ENCODE data around the gene MIF4GD.
A peak's percentile ranks its signal among the peaks of the same experiment; 100 is the strongest.
"Not testable (repeated sequence)": the region's sequence is repeated elsewhere in the genome, so short reads cannot be mapped to it uniquely, and the experiment has no call there.

Gene MIF4GD

DNA sequence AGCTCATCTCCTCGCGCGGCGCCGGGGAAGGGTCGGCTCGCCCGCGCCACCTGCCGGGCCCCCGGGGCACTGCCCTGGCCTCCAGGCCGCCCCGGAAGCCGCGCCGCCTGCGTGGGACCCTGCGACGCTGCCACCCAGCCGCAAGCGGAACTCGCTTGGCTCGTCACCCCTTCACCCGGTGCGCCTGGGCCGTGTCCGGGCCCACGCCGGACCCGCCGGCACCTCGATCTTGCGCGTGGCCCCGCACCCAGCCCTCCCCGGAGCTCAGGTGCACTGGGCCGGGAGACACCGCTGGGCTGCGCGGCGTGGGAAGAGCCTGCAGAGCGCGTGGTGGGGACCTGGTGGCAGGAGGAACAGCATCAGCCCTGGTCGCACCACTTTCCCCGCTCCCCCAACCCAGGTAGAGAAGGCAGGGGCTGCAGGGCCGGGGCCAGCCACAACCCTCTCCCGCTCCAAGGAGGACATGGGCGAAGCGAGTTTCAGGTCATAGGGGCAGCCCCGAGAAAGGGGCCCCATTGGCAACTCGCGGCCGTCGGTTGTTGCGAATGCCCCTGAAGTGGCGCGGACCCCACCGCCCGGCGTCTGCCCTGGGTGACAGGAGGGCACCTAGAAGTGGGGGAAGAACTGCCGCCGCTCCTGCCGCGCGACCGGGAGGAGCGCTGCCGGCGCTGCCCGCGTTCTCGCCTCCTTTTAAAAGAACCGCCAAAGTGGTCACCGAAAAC is 363 bp upstream of the MIF4GD start:
- Mint-ChIP-seq H3K4me1 (peaks cover 28% of the 10 kb centered on the region), H3K9me3 (no peaks in the 10 kb centered on the region), H3K4me3 (peak overlapping the region; percentile 86), H3K27me3 (no peaks in the 10 kb centered on the region), H3K27ac (peak overlapping the region; percentile 86), H3K36me3 (ENCODE audit: low read depth) (peaks cover 23% of the 10 kb centered on the region)
- ATAC-seq (peak; percentile 76), DNase-seq (peak; percentile 93)

DNA sequence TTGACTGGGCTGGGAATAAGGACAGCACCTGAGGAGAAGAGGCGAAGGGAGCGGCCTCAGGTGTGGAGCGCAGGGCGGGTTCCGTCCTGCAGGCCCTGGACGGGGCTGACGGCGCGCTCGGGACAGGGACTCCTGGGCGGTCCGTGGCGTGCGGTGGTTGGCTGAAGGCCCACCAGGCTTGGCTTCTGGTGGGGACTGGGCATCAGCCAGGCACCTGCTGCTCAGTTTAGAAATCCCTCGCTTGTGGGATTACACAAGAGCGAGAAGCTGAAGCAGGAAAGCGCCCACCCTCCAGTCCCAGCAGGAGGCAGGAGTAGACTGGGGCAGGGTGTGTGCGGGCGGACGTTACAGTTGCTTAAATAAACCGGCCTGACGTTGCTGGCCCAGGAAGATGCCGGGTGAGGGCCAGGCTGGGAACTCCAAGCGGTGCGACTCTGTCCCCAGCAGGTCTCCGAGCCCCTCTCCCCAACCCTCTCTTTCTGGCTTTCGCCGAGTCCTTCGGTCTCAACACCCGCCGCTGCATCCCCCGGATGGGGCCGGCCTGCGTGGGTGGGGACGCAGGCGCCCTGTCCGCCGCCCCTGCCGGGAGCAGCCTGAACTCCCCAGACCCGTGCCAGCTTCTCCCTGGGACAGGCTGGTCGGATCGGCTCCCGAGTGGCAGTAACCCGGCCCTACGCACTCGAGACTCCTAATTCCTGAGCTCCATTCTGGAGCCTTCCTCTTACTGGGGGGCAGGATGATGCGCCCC is 639 bp downstream of the MIF4GD start:
- peak overlapping the region; percentile 80 for H3K27ac Mint-ChIP-seq
- H3K4me3 Mint-ChIP-seq: peak overlapping the region; percentile 82
- peak; percentile 72 for DNase-seq
- no peaks in the 10 kb centered on the region for H3K9me3 Mint-ChIP-seq
- peaks cover 27% of the 10 kb centered on the region for H3K36me3 Mint-ChIP-seq (ENCODE audit: low read depth)
- peaks cover 28% of the 10 kb centered on the region for H3K4me1 Mint-ChIP-seq
- H3K27me3 Mint-ChIP-seq: no peaks in the 10 kb centered on the region
- ATAC-seq: peak; percentile 41

GRCh38 chr17:75269844-75270217 is 1.2 kb downstream of the MIF4GD start:
- ATAC-seq (no peak), DNase-seq (no peak)
- H3K27ac Mint-ChIP-seq: peak overlapping the region; percentile 80
- H3K36me3 Mint-ChIP-seq (ENCODE audit: low read depth): peaks cover 26% of the 10 kb centered on the region
- H3K4me1 Mint-ChIP-seq: peaks cover 28% of the 10 kb centered on the region
- no peaks in the 10 kb centered on the region for H3K9me3 Mint-ChIP-seq
- peak overlapping the region; percentile 82 for H3K4me3 Mint-ChIP-seq
- H3K27me3 Mint-ChIP-seq: no peaks in the 10 kb centered on the region

DNA sequence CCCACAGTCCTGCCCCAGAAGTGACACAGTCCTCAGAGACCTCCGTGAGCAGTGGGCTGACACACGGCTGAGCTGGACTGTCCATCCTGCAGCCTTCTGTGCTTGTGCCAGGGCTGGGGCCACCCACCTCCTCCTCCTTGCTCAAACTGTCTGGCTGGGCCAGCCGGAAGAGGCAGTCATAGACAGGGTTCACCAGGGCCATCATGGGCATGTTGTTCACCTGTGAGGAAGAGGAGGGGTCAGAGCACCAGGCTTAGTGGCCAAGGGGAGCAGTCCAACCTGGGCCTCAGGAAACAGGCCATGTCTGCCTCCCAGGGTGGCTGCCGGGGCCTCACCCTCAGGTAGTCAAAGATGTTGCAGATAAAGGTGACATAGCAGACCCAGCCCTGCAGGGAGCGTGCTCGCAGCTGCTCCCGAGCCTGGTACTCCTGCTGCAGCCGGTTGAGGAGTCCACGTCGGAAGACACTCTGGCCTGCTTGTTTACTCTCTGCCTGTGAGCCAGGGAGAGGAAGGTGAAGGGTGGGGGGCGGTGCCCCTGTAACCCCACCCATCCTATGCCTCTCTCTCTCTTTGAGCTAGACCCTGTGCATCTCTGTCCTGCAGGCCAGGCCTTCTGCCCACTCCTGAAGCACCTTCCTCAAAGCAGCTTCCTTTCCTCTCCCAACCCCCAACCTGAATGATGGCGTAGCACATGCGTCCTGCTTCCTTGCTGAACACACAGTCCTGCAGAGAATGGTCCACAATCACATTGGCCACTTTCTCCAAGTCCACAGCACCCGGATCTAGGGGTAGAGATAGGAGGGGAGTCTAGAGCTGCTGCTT is 3.4 kb downstream of the MIF4GD start:
- peaks cover 35% of the 10 kb centered on the region for H3K36me3 Mint-ChIP-seq (ENCODE audit: low read depth)
- peaks cover 26% of the 10 kb centered on the region for H3K4me1 Mint-ChIP-seq
- no peak for ATAC-seq
- H3K27ac Mint-ChIP-seq: peak overlapping the region; percentile 33
- no peak for DNase-seq
- no peak overlapping the region for H3K4me3 Mint-ChIP-seq
- no peaks in the 10 kb centered on the region for H3K27me3 Mint-ChIP-seq
- no peaks in the 10 kb centered on the region for H3K9me3 Mint-ChIP-seq

- peaks cover 26% of the 10 kb centered on the region for H3K4me1 Mint-ChIP-seq
- no peak overlapping the region for H3K4me3 Mint-ChIP-seq
- ATAC-seq (no peak), DNase-seq (no peak)
- H3K27me3 Mint-ChIP-seq: no peaks in the 10 kb centered on the region
- no peaks in the 10 kb centered on the region for H3K9me3 Mint-ChIP-seq
- H3K27ac Mint-ChIP-seq: peak overlapping the region; percentile 41
- peaks cover 40% of the 10 kb centered on the region for H3K36me3 Mint-ChIP-seq (ENCODE audit: low read depth)
Measured at GRCh38 chr17:75267153-75267410, 3.9 kb downstream of the MIF4GD start.

DNA sequence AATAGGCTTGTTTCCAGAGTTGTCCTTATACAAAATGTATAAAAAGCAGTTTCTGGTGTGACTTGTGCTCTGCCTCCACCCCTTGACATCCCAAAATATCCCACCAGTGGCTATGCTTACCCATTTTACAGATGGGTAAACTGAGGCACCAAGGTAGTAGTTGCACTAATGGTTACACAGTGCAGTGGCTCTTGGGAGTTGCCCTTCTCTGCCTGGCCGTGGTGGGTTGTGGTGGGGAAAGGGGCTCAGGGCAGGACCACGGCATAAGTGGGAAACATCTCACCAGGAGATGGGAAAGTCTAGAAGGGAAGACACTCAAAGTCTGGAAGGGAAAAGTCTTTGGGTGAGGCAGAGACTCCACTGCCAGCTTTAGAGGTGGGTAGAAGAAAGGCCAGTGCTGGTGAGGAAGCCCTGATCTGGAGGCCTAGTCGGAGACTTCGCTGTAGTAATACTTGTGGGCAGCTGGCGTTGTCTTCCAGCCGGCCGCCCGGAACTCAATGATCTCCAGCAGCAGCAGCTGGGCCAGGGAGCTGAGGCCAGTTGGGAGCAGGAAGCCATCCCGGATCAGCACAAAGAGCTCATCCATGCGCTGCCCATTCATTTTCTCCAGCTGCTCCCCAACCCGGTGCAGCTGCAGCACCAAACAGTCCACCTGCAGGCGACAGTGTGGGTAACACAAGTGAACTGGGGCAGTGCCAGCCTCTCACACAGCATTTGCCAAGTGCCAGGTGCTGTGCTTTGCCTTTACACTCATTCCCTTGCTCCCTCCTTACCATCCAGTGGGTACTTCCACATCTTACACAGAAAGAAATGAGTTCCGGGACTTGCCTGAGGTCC is 4.5 kb downstream of the MIF4GD start:
- Mint-ChIP-seq H3K9me3 (no peaks in the 10 kb centered on the region), H3K36me3 (ENCODE audit: low read depth) (peaks cover 40% of the 10 kb centered on the region), H3K4me3 (no peak overlapping the region), H3K27me3 (no peaks in the 10 kb centered on the region), H3K4me1 (peaks cover 21% of the 10 kb centered on the region), H3K27ac (peak overlapping the region; percentile 41)
- no peak for DNase-seq
- no peak for ATAC-seq

- H3K27me3 Mint-ChIP-seq: no peaks in the 10 kb centered on the region
- H3K4me3 Mint-ChIP-seq: no peak overlapping the region
- H3K27ac Mint-ChIP-seq: no peak overlapping the region
- ATAC-seq (no peak), DNase-seq (no peak)
- H3K9me3 Mint-ChIP-seq: no peaks in the 10 kb centered on the region
- H3K4me1 Mint-ChIP-seq: peaks cover 23% of the 10 kb centered on the region
- H3K36me3 Mint-ChIP-seq (ENCODE audit: low read depth): peaks cover 42% of the 10 kb centered on the region
Measured at GRCh38 chr17:75265614-75266315, 5.3 kb downstream of the MIF4GD start.

- Mint-ChIP-seq H3K36me3 (ENCODE audit: low read depth) (peaks cover 48% of the 10 kb centered on the region), H3K27me3 (no peaks in the 10 kb centered on the region), H3K4me1 (peaks cover 37% of the 10 kb centered on the region), H3K27ac (peak overlapping the region; percentile 100), H3K4me3 (peak overlapping the region; percentile 98), H3K9me3 (no peaks in the 10 kb centered on the region)
- ATAC-seq (no peak), DNase-seq (no peak)
Measured at GRCh38 chr17:75263055-75263454, 8.0 kb downstream of the MIF4GD start.

DNA sequence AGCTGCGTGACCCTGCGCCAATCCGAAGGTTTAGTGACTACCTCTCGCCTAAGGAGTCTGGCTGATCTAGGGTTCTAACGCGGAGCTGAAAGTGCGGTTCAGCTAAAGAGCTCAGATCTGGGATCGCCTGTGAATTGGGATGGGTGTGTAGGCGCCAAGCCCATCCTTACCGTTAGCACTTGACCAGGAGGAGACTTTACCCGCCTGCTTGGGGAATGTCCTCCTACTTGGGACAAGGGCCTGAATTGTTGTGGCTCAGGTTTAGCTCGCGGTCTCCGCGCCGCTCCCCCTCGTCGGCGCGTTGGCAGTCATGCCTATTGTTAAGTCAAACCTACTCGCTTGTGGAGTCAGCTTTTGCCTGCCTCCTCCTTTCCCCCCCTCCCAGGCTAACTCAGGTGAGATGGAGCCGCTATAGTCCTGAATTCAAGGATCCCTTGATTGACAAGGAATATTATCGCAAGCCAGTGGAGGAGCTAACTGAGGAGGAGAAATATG is 8.9 kb downstream of the MIF4GD start:
- ATAC-seq: no peak
- Mint-ChIP-seq H3K27ac (peak overlapping the region; percentile 100), H3K36me3 (ENCODE audit: low read depth) (peaks cover 48% of the 10 kb centered on the region), H3K27me3 (no peaks in the 10 kb centered on the region), H3K4me1 (peaks cover 46% of the 10 kb centered on the region), H3K9me3 (no peaks in the 10 kb centered on the region), H3K4me3 (peak overlapping the region; percentile 98)
- DNase-seq: no peak

GRCh38 chr17:75261336-75262111 is 9.5 kb downstream of the MIF4GD start, which contains the start of the genes GGA3 and MRPS7:
Gene GGA3 (minus strand): TSS chr17:75261606. CDS start chr17:75261587, 19 bp downstream.
Gene MRPS7 (plus strand): TSS chr17:75261879. CDS start chr17:75261901, 22 bp downstream.
- H3K4me3 Mint-ChIP-seq: peak within 1 kb of the TSS; percentile 98
- peak within 1 kb of the TSS; percentile 100 for H3K27ac Mint-ChIP-seq
- peak; percentile 96 for DNase-seq
- peaks cover 52% of the 10 kb centered on the region for H3K4me1 Mint-ChIP-seq
- peak; percentile 88 for ATAC-seq
- H3K9me3 Mint-ChIP-seq: no peaks in the 10 kb centered on the region
- peaks cover 46% of the 10 kb centered on the region for H3K36me3 Mint-ChIP-seq (ENCODE audit: low read depth)
- no peaks in the 10 kb centered on the region for H3K27me3 Mint-ChIP-seq

DNA sequence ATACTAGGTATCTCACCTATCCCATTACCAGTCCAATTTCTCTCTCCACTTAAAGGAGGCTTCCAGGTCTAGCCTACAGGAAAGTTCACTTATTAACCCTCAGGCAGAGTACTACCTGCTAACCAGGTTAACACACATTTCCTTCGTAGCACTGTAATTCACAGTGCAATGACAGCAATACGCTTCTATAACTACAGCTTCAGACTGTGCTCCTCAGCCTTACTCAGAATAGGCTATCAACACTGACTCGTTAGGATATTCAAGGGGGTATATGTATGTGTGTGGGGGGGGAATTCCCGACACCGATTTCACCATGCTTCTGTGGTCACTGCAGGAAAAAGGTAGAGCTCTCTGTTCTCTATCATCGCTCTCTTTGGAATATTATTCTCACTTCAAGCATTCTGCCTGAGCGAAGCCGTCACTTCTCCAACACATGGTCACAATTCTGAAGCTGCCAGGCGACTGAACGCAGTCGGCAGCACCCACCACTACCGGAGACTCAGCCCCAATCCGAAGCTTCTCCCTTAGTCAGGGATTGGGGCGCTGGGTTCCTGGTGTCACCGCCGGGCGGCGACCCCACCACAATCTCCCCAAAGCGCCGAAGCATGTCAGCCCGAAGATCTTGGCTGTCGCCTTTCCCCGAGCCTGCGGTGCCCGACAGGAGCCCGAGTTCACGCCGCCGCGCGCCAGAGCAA is 10.2 kb downstream of the MIF4GD start:
- Mint-ChIP-seq H3K27me3 (no peaks in the 10 kb centered on the region), H3K4me1 (peaks cover 60% of the 10 kb centered on the region), H3K9me3 (no peaks in the 10 kb centered on the region), H3K4me3 (peak overlapping the region; percentile 98), H3K36me3 (ENCODE audit: low read depth) (peaks cover 42% of the 10 kb centered on the region), H3K27ac (peak overlapping the region; percentile 100)
- peak; percentile 83 for ATAC-seq
- DNase-seq: no peak

- peaks cover 72% of the 10 kb centered on the region for H3K4me1 Mint-ChIP-seq
- not testable (repeated sequence) for H3K27me3 Mint-ChIP-seq, ATAC-seq, H3K9me3 Mint-ChIP-seq, DNase-seq, H3K4me3 Mint-ChIP-seq
- peak overlapping the region; percentile 30 for H3K27ac Mint-ChIP-seq
- peaks cover 15% of the 10 kb centered on the region for H3K36me3 Mint-ChIP-seq (ENCODE audit: low read depth)
Measured at GRCh38 chr17:75257228-75257627, 13.8 kb downstream of the MIF4GD start.

Data from activated naive CD8-positive, alpha-beta T cell treated with anti-CD3 and anti-CD28 coated beads, Interleukin-2, amount 50 U/mL, for 24 hours (primary cell).